ENCODE data around the gene UBAP2.

- no peak for TF ChIP-seq CTCF (IDR thresholded peaks at IDR 0.05; ENCODE audit: insufficient read depth, low read length, poor library complexity, severe bottlenecking)
- no peak for TF ChIP-seq EZH2phosphoT487 (conservative IDR thresholded peaks at IDR 0.05; ENCODE audit: low read length)
Observed at GRCh38 chr9:33956544-33956943, 92.1 kb downstream of the UBAP2 start.
